Measurements from ENCODE around the gene TPRG1L. TPM values are rescaled to one million over a fixed set of nuclear protein-coding genes. Genes with fewer than 3 reads are reported as not detected.

Gene TPRG1L
- total RNA-seq, 1 experiment from 2014 or later = 24.0 TPM

GRCh38 chr1:3630161-3630611, 5.4 kb downstream of the TPRG1L start:
- no peak overlapping the region for H2AK5ac ChIP-seq (ENCODE audit: insufficient read length, low read length)
- H2BK120ac ChIP-seq (ENCODE audit: low read depth, low read length, poor library complexity, severe bottlenecking) = no peak overlapping the region
- no peaks in the 10 kb centered on the region for H4K20me1 ChIP-seq (ENCODE audit: control insufficient read depth, insufficient read depth, insufficient read length)
- no peaks in the 10 kb centered on the region for H3K79me2 ChIP-seq (ENCODE audit: insufficient read depth, low read length)
- Mint-ChIP-seq H3K4me3 (no peak overlapping the region; a peak in 1 of 5 replicates), H3K9me3 (no peaks in the 10 kb centered on the region), H3K27ac (peak overlapping the region in 1 of 3 experiments; percentile 55; a peak in 2 of 7 replicates), H3K4me1 (peaks cover 8 to 22% of the 10 kb centered on the region in 2 experiments), H3K27me3 (ENCODE audit: low read depth) (no peaks in the 10 kb centered on the region), H3K36me3 (ENCODE audit: insufficient read depth in 1 of 3, low read depth in 3 of 3) (peaks cover 4 to 53% (median 45%) of the 10 kb centered on the region in 3 experiments)
- H3T11ph ChIP-seq (ENCODE audit: low read length) = no peak overlapping the region
- no peaks in the 10 kb centered on the region for H3K27me3 ChIP-seq (ENCODE audit: insufficient read depth, low read length)
- H2BK12ac ChIP-seq (ENCODE audit: insufficient read length, low read depth, low read length) = no peak overlapping the region
- no peak overlapping the region for H2AFZ ChIP-seq (ENCODE audit: low read length)
- no peak overlapping the region for H3K56ac ChIP-seq (ENCODE audit: insufficient read length, low read depth, low read length)
- no peaks in the 10 kb centered on the region for H3K23me2 ChIP-seq (ENCODE audit: insufficient read length, low read depth, low read length, poor library complexity, severe bottlenecking)
- H4K5ac ChIP-seq (ENCODE audit: insufficient read length, low read depth, low read length) = no peak overlapping the region
- H2BK15ac ChIP-seq (ENCODE audit: low read depth, low read length) = no peak overlapping the region
- no CpG with 5 or more reads among the region's 11 CpGs for WGBS (ENCODE audit: extremely low coverage, insufficient read length, low lambda C conversion rate)
- H3K18ac ChIP-seq (ENCODE audit: insufficient read length, low read depth, low read length) = no peak overlapping the region
- H3K4me1 ChIP-seq (ENCODE audit: insufficient read depth, low read length) = no peaks in the 10 kb centered on the region
- H2BK20ac ChIP-seq (ENCODE audit: low read depth, low read length, poor library complexity, severe bottlenecking) = no peak overlapping the region
- no peak overlapping the region for H3K4ac ChIP-seq (ENCODE audit: low read depth, low read length)
- no peak overlapping the region for H3K4me2 ChIP-seq (ENCODE audit: insufficient read depth, insufficient read length, low read length)
- no peak overlapping the region for H4K91ac ChIP-seq (ENCODE audit: insufficient read length, low read depth, low read length)
- H3K9ac ChIP-seq (ENCODE audit: extremely low read depth, insufficient read length, low read length) = no peak overlapping the region
- no peak overlapping the region for H2BK5ac ChIP-seq (ENCODE audit: insufficient read length, low read length)
- TF ChIP-seq, protein P1, sequence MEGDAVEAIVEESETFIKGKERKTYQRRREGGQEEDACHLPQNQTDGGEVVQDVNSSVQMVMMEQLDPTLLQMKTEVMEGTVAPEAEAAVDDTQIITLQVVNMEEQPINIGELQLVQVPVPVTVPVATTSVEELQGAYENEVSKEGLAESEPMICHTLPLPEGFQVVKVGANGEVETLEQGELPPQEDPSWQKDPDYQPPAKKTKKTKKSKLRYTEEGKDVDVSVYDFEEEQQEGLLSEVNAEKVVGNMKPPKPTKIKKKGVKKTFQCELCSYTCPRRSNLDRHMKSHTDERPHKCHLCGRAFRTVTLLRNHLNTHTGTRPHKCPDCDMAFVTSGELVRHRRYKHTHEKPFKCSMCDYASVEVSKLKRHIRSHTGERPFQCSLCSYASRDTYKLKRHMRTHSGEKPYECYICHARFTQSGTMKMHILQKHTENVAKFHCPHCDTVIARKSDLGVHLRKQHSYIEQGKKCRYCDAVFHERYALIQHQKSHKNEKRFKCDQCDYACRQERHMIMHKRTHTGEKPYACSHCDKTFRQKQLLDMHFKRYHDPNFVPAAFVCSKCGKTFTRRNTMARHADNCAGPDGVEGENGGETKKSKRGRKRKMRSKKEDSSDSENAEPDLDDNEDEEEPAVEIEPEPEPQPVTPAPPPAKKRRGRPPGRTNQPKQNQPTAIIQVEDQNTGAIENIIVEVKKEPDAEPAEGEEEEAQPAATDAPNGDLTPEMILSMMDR (conservative IDR thresholded peaks at IDR 0.05) = no peak
- H3K27ac ChIP-seq (ENCODE audit: insufficient read length, low read depth, low read length) = no peak overlapping the region
- H4K8ac ChIP-seq (replicated peaks; ENCODE audit: insufficient read length, low read depth, low read length) = no peak overlapping the region
- no peaks in the 10 kb centered on the region for H3K9me3 ChIP-seq (ENCODE audit: control insufficient read depth, low read depth, low read length)
- H3K14ac ChIP-seq (ENCODE audit: insufficient read depth, low read length) = no peak overlapping the region
- DNase-seq = no peak
- H3K23ac ChIP-seq (ENCODE audit: insufficient read length, low read depth, low read length) = no peak overlapping the region
- no peaks in the 10 kb centered on the region for H3K79me1 ChIP-seq (ENCODE audit: insufficient read depth, low read depth, low read length, poor library complexity, severe bottlenecking)

All from H9 (cell line).